NCI-H187 (cell line): ENCODE results near the gene GRAMD2B.

Source experiments
- DNase-seq, 2 experiments: peaks; one replicate each; lab custom pipeline; 2025; lab: John Stamatoyannopoulos, UW

The GRAMD2B gene

GRCh38 chr5:126480824-126481223 is 57.6 kb downstream of the GRAMD2B start:
- no peak for DNase-seq

DNA sequence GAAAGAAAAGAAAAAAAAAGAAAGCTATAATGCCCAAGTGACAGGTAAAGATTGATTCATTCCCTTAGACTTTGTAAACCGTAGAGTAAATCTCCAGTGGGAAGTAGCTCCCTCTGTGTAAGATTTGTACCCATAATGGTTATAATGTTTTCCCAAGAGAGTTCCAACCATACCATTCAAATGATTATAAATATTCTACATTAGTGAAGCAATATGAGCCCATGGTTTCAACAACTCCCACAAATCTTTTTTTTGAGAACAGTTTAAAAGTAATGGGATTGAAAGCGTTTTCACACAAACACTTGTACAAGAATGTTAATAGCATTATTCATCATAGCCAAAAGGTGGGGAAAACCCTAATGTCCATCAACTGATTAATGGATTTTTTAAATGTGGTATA is 58.0 kb downstream of the GRAMD2B start:
- no peak for DNase-seq

DNA sequence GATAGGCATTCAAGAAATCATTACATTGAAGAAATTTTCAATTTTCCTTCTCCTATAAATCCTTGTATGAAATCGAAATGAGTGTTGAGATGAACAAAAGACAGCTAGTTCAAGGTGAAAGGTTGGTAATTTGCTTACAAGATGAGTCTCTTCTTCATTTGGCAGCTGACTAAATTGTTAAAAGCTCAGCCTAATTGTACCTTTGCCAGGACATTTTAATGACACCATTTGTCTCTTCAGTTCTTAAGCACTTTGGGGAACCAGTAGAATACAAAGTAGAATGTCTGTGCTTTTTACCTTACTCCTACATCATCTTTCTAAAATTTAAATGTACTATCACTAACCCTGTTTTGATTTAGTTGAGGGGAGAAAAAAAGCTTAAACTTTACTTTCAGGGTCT is 59.4 kb downstream of the GRAMD2B start:
- no peak for DNase-seq

DNA sequence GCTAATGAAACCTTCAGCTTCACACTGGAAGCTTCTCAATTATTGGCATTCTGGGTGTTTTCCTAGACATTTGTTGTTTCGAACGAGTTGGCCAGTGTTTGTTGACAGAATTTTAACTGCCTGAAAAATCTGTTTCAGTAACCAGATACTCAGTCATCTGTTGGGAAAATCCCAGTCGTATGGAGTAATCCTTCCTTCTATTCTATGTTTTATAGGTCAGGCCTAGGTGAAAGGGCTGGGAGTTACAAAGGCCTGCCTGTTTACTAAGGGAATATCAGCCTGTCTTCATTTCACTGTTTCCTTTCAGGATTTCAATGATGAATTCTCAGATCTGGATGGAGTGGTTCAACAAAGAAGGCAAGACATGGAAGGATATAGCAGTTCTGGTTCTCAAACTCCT is 59.9 kb downstream of the GRAMD2B start:
- no peak for DNase-seq

DNA sequence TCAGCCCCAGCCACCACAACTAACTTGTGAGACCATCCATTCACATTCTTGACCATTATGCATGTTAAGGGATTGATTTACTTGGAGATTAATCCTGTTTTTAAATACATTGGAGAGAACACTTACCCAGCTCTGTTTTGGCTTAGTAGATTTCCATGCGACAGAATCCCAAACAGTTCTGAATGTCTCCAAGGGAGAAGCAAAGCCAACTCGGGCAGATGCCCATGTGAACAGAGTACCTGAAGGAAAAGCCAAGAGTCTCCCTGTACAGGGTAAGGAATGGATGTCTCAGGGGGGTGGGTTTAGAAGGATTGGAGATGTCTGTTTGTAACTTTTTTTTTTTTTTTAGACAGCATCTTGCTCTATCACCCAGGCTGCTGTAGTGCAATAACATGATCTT is 61.0 kb downstream of the GRAMD2B start:
- no peak for DNase-seq

GRCh38 chr5:126486332-126486731 is 63.1 kb downstream of the GRAMD2B start:
- DNase-seq = no peak

- no peak for DNase-seq
These were observed 64.4 kb downstream of the GRAMD2B start for GRCh38 chr5:126487596-126487995.

- no peak for DNase-seq
These were observed 65.3 kb downstream of the GRAMD2B start for GRCh38 chr5:126488443-126489065.

- DNase-seq = no peak
These were observed 67.1 kb downstream of the GRAMD2B start for GRCh38 chr5:126490167-126490940.

- no peak for DNase-seq
These were observed 69.7 kb downstream of the GRAMD2B start for GRCh38 chr5:126492939-126493338.

GRCh38 chr5:126494393-126494792 is 71.2 kb downstream of the GRAMD2B start:
- DNase-seq = no peak

DNA sequence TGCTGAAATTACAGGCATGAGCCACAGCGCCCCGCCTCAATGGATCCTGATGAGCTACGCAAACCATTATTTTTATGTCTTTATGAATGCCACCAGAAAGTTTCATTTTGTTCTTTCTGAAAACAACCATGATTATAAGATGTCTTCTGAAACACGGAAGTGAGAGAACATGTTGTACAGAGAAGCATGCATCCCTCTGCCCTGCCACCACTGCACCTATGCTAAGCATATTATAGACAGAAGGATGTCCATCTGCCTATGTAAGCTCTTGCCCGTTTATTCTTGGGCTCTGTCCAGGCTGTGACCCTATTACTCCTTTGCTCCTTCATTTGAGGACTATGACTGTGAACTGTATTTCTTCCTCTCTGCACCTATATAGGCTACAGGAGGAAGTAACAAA is 74.3 kb downstream of the GRAMD2B start:
- DNase-seq = no peak

GRCh38 chr5:126499278-126499677 is 76.1 kb downstream of the GRAMD2B start:
- DNase-seq = no peak

DNA sequence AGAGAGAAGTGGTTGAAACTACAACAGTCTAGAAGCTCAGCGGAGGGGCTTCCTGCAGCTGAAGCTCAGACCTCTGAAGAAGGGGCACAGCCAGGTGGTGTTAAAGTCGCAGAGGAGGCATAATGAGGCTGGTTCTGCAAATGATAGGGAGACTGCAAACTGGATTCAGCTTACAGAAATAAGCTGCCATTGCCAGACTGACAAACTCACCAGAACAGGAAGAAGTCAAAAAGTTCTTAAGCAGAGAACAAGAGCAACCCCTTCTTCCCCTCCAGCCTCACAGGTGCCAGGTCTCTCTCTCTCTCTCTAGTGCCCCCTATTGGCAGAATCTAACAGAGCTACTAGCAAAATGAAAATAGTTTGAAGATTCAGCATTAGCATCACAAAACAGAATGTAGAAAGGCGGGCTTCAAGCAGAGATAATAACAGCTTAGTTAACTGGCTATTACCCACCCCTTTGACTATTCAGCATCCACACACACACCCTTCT is 76.7 kb downstream of the GRAMD2B start:
- no peak for DNase-seq

- DNase-seq = no peak
These were observed 78.2 kb downstream of the GRAMD2B start for GRCh38 chr5:126501448-126501847.

- no peak for DNase-seq
These were observed 80.4 kb downstream of the GRAMD2B start for GRCh38 chr5:126503602-126504104.

- DNase-seq = no peak
These were observed 82.9 kb downstream of the GRAMD2B start for GRCh38 chr5:126506079-126506478.

DNA sequence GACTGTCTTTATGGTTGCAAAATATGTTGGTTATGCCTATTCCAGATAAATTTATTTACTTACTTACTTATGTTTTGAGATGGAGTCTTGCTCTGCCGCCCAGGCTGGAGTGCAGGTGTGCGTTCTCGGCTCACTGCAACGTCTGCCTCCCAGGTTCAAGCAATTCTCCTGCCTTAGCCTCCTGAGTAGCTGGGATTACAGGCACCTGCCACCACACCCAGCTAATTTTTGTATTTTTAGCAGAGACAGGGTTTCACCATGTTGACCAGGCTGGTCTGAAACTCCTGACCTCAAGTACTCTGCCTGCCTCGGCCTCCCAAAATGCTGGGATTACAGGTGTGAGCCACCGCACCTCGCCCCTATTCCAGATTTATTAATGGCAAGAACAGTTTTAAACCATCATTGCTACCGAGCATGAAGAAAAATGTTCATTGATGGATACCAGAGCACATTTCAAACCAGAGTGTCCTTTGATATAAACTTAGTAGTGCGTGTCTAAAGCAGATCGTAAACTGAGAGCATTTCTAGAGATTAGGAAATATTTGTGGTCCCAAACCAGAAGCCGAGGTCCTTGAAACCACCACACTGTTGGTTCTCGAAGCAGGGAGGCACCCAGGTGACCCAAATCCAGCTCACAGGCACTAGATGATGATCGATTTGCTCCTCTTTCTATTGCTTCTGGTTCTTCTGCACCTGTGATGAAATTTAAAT is 85.2 kb downstream of the GRAMD2B start:
- DNase-seq = no peak

- no peak for DNase-seq
These were observed 85.7 kb downstream of the GRAMD2B start for GRCh38 chr5:126508962-126509279.

GRCh38 chr5:126509339-126509738 is 86.1 kb downstream of the GRAMD2B start:
- DNase-seq = no peak

- no peak for DNase-seq
These were observed 88.8 kb downstream of the GRAMD2B start for GRCh38 chr5:126511961-126512360.

DNA sequence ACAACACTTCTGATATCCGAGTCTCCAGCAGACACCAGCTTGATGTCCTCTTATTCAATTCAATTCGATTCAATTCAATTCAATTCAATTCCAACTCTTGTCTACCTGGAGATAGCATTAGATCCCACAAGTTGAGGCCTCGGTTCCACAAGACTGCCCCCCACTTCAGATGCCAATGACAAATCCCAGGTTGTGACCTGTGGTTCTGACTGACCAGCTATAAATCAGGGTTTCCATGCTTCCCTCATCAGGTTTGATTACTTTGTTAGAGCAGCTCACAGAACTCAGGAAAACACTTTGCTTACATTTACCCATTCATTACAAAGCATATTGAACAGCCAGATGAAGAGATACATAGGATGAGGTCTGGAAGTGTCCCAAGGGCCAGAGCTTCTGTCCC is 89.2 kb downstream of the GRAMD2B start:
- DNase-seq = no peak

- no peak for DNase-seq
These were observed 90.1 kb downstream of the GRAMD2B start for GRCh38 chr5:126513302-126513701.
